Measurements from ENCODE around the gene OR2A2.

DNA sequence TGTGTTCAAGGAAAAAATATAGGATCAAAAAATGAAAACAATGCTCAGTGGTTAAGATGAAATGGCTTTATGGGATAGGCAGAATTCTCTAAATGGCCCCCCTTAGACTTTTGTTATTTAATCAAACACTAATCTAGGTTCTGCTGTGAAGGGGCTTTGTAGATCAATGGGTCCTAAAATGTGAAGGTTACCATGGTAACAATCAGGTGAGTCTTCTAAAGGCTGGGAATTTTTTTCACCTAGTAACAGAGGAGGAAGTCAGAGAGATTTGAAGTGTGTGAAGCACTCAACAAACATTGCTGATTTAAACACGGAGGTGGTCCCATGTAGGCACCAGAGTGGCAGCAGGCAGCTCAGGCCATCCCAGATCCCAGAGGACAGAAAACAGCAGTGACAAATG lies 24.7 kb downstream of the OR2A2 start:
- TF ChIP-seq SIN3A (IDR thresholded peaks at IDR 0.05; ENCODE audit: borderline replicate concordance, insufficient read depth, low read length) (no peak), POLR2AphosphoS5 (IDR thresholded peaks at IDR 0.05; ENCODE audit: low read depth, low read length) (no peak)
